ENCODE data around the gene GDPD5.

The GDPD5 gene

DNA sequence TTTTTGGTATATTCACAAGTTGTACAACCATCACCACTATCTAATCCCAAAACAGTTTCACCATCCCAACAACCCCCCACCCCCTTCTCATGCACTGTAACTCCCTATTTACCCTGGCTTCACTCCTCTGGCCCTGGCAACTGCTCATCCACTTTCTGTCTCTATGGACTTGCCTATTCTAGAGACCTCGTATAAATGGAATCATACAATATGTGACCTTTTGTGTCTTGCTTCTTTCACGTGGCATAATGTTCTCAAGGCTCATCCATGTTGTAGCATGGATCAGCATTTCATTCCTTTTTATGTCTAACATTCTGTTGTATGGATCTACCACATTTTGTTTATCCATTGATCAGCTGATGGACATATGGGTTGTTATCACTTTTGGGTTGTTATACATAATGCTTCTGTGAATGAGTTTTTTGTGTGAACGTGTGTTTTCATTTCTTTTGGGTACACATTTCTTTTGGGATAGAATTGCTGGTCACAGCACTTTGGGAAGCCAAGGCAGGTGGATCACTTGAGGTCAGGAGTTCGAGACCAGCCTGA is 46.1 kb downstream of the GDPD5 start:
- TF ChIP-seq RARB (CRISPR knock-in tag; IDR thresholded peaks at IDR 0.05), result no peak
- no peak for TF ChIP-seq TCF4 (CRISPR knock-in tag; IDR thresholded peaks at IDR 0.05; ENCODE audit: borderline replicate concordance)
- no peak for TF ChIP-seq ESRRG (CRISPR knock-in tag; IDR thresholded peaks at IDR 0.05)
- no peak for TF ChIP-seq ISL1 (CRISPR knock-in tag; IDR thresholded peaks at IDR 0.05)
- TF ChIP-seq ZFP3 (CRISPR knock-in tag; IDR thresholded peaks at IDR 0.05), result no peak

DNA sequence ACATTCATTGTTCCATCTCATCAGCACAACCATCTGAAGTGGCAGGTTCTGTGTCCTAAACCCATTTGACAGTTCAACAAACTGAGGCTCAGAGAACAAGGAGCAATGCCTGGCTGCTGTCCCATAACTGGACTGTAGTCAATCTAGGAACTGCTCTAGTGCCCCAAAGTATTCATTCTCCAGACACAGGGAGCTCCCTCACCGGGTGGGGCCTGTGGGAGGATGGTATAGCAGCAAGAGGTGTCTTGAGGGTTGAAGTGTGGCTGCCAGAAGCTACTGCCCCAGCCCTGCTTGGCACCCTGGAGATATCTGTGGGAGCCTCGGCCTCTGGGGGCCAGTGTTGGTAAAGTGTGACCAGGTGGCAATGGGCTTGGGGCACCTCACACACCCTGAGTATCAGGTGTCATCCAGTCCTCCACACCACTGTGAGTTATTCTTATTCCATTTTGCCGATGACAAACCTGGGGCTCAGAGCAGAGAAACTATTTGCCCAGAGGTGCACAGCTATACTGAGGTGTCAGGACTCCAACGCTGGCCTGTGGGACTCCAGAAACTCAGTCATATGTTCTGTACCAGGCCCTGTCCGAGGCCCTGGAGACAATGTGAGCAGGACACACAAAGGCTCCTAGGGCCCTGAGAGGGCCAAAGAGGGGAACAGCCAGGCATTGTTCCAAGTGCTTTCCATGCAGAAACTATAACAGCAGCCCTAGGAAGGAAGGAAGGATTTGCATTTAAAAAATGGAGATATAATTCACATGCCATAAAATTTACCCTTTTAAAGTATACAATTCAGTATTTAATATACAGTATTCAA is 46.8 kb downstream of the GDPD5 start:
- no peak for TF ChIP-seq ZNF70 (CRISPR knock-in tag; IDR thresholded peaks at IDR 0.05)
- TF ChIP-seq ZNF565 (CRISPR knock-in tag; conservative IDR thresholded peaks at IDR 0.05; ENCODE audit: low read depth), result no peak
- TF ChIP-seq ESRRG (CRISPR knock-in tag; IDR thresholded peaks at IDR 0.05), result no peak
- no peak for TF ChIP-seq TCF4 (CRISPR knock-in tag; IDR thresholded peaks at IDR 0.05; ENCODE audit: borderline replicate concordance)
- no peak for TF ChIP-seq ARNTL (CRISPR knock-in tag; IDR thresholded peaks at IDR 0.05; ENCODE audit: borderline replicate concordance, low read depth)
- TF ChIP-seq, protein P1, sequence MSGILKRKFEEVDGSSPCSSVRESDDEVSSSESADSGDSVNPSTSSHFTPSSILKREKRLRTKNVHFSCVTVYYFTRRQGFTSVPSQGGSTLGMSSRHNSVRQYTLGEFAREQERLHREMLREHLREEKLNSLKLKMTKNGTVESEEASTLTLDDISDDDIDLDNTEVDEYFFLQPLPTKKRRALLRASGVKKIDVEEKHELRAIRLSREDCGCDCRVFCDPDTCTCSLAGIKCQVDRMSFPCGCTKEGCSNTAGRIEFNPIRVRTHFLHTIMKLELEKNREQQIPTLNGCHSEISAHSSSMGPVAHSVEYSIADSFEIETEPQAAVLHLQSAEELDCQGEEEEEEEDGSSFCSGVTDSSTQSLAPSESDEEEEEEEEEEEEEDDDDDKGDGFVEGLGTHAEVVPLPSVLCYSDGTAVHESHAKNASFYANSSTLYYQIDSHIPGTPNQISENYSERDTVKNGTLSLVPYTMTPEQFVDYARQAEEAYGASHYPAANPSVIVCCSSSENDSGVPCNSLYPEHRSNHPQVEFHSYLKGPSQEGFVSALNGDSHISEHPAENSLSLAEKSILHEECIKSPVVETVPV (CRISPR knock-in tag; IDR thresholded peaks at IDR 0.05), result no peak
- no peak for TF ChIP-seq RARB (CRISPR knock-in tag; IDR thresholded peaks at IDR 0.05)
- TF ChIP-seq ZC3H10 (CRISPR knock-in tag; IDR thresholded peaks at IDR 0.05), result no peak
- TF ChIP-seq, protein P2, sequence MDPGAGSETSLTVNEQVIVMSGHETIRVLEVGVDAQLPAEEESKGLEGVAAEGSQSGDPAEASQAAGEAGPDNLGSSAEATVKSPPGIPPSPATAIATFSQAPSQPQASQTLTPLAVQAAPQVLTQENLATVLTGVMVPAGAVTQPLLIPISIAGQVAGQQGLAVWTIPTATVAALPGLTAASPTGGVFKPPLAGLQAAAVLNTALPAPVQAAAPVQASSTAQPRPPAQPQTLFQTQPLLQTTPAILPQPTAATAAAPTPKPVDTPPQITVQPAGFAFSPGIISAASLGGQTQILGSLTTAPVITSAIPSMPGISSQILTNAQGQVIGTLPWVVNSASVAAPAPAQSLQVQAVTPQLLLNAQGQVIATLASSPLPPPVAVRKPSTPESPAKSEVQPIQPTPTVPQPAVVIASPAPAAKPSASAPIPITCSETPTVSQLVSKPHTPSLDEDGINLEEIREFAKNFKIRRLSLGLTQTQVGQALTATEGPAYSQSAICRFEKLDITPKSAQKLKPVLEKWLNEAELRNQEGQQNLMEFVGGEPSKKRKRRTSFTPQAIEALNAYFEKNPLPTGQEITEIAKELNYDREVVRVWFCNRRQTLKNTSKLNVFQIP (CRISPR knock-in tag; IDR thresholded peaks at IDR 0.05; ENCODE audit: borderline replicate concordance, low read depth), result no peak
- no peak for ATAC-seq

More for the DNA sequence above, 46.1 kb downstream of the GDPD5 start:
- no peak for ATAC-seq

DNA sequence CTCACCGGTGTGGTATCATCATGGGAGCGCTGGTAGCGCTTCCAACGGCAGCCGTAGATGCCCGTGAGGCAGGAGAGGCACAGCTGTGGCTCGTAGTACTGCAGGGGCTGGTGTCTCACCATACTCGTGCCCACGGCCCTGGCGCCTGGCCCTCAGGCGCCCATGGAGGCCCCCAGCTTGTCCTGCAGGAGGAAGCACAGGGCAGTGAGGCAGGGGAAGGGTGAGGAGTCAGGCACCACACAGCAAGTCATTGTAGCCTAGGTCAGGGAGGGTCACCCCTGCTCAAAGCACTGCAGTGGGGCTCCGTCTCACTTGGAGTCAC is 48.2 kb downstream of the GDPD5 start:
- no peak for ATAC-seq
- TF ChIP-seq ZC3H10 (CRISPR knock-in tag; IDR thresholded peaks at IDR 0.05) (no peak), ESRRG (CRISPR knock-in tag; IDR thresholded peaks at IDR 0.05) (no peak), TCF4 (CRISPR knock-in tag; IDR thresholded peaks at IDR 0.05; ENCODE audit: borderline replicate concordance) (no peak), GLIS3 (CRISPR knock-in tag; IDR thresholded peaks at IDR 0.05) (no peak), PPARA (CRISPR knock-in tag; IDR thresholded peaks at IDR 0.05; ENCODE audit: borderline replicate concordance) (no peak), SNAI2 (CRISPR knock-in tag; IDR thresholded peaks at IDR 0.05) (no peak), BACH2 (CRISPR knock-in tag; IDR thresholded peaks at IDR 0.05; ENCODE audit: borderline replicate concordance) (no peak), OSR1 (CRISPR knock-in tag; IDR thresholded peaks at IDR 0.05) (no peak)
- TF ChIP-seq, protein P3, sequence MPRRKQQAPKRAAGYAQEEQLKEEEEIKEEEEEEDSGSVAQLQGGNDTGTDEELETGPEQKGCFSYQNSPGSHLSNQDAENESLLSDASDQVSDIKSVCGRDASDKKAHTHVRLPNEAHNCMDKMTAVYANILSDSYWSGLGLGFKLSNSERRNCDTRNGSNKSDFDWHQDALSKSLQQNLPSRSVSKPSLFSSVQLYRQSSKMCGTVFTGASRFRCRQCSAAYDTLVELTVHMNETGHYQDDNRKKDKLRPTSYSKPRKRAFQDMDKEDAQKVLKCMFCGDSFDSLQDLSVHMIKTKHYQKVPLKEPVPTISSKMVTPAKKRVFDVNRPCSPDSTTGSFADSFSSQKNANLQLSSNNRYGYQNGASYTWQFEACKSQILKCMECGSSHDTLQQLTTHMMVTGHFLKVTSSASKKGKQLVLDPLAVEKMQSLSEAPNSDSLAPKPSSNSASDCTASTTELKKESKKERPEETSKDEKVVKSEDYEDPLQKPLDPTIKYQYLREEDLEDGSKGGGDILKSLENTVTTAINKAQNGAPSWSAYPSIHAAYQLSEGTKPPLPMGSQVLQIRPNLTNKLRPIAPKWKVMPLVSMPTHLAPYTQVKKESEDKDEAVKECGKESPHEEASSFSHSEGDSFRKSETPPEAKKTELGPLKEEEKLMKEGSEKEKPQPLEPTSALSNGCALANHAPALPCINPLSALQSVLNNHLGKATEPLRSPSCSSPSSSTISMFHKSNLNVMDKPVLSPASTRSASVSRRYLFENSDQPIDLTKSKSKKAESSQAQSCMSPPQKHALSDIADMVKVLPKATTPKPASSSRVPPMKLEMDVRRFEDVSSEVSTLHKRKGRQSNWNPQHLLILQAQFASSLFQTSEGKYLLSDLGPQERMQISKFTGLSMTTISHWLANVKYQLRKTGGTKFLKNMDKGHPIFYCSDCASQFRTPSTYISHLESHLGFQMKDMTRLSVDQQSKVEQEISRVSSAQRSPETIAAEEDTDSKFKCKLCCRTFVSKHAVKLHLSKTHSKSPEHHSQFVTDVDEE (CRISPR knock-in tag; IDR thresholded peaks at IDR 0.05), result no peak

DNA sequence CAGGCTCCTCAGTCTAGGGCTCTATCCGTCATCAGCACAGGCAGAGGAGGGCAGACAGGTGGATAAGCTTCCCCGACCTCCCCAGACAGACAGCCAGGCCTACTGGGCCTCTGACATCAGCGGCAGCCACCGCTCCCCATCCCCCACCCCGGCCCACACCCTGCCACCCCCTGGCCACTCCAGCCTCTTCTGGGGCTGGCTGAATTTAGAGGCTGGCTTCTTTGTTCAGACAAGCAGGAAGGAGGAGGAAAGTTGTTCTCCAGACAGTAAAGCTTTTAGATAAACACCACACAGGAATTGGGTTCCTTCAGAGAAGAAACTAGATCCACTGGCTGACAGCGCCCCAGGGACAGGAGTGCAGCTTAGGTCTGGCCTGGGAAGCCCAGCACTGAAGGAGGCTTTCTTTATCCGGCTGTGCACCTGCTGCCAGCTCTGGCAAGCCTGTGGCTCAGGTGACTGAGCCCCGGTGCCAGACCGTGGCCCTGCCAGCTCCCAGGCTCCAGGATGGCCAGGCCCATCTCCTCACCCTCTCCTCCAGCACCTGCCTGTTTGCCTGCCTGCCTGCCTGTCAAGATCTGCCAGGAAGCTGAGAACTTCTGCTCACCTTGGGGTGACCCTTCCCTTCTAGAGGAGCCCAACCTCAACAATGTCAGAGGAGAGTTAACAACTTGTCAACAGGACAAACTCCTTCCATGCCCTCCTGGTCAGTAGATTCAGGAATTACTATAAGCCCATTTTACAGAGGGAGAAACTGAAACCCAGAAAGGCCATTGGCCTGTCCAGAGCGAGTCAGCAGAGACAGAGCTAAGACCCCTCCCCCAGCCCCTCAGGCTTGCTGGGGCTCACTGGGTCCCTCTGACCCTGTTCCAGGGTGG is 48.8 kb downstream of the GDPD5 start:
- no peak for ATAC-seq
- TF ChIP-seq, protein P4, sequence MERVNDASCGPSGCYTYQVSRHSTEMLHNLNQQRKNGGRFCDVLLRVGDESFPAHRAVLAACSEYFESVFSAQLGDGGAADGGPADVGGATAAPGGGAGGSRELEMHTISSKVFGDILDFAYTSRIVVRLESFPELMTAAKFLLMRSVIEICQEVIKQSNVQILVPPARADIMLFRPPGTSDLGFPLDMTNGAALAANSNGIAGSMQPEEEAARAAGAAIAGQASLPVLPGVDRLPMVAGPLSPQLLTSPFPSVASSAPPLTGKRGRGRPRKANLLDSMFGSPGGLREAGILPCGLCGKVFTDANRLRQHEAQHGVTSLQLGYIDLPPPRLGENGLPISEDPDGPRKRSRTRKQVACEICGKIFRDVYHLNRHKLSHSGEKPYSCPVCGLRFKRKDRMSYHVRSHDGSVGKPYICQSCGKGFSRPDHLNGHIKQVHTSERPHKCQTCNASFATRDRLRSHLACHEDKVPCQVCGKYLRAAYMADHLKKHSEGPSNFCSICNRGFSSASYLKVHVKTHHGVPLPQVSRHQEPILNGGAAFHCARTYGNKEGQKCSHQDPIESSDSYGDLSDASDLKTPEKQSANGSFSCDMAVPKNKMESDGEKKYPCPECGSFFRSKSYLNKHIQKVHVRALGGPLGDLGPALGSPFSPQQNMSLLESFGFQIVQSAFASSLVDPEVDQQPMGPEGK (CRISPR knock-in tag; IDR thresholded peaks at IDR 0.05; ENCODE audit: borderline replicate concordance), result no peak
- TF ChIP-seq ESRRG (CRISPR knock-in tag; IDR thresholded peaks at IDR 0.05) (no peak), ZNF8 (CRISPR knock-in tag; IDR thresholded peaks at IDR 0.05) (no peak), ZNF70 (CRISPR knock-in tag; IDR thresholded peaks at IDR 0.05) (no peak), ISL1 (CRISPR knock-in tag; IDR thresholded peaks at IDR 0.05) (no peak), RARB (CRISPR knock-in tag; IDR thresholded peaks at IDR 0.05) (no peak), TOX (CRISPR knock-in tag; IDR thresholded peaks at IDR 0.05; ENCODE audit: borderline replicate concordance) (no peak), CSDC2 (CRISPR knock-in tag; IDR thresholded peaks at IDR 0.05) (no peak), ZC3H10 (CRISPR knock-in tag; IDR thresholded peaks at IDR 0.05) (no peak), ZNF565 (CRISPR knock-in tag; conservative IDR thresholded peaks at IDR 0.05; ENCODE audit: low read depth) (no peak), ARNTL (CRISPR knock-in tag; IDR thresholded peaks at IDR 0.05; ENCODE audit: borderline replicate concordance, low read depth) (no peak)
- TF ChIP-seq, protein P1 (CRISPR knock-in tag; IDR thresholded peaks at IDR 0.05), result no peak
